Renal cortex interstitium (tissue), 11 donors: ENCODE data around the gene GPR156. TPM values are rescaled to one million over a fixed set of nuclear protein-coding genes. Genes with fewer than 3 reads are reported as not detected.

ENCODE experiments used
- DNase-seq, 11 donors: peaks; one replicate each; pipeline ENCODE4 v3.0.0-alpha.2; 2013; ENCODE audit warnings: low read depth in 9 of 11, low spot score in 4 of 11; ENCODE audit errors: extremely low read depth in 1 of 11
- polyA plus RNA-seq, 3 donors: library from polyadenylated mRNA; unstranded; fragments of 120-200 nt; gene quantifications; one replicate each; pipeline ENCODE4 v1.2.1, GENCODE V29; 2013; ENCODE audit not compliant: insufficient read length in 3 of 3

The GPR156 gene
- polyA plus RNA-seq, 3 donors, result 2.5 to 3.0 (median 2.7) TPM

- no peak for DNase-seq
Observed at GRCh38 chr3:120203621-120204020, 81.4 kb downstream of the GPR156 start.

- peak in 8 of 11 donors; percentile 13 to 47 (median 33) for DNase-seq
Observed at GRCh38 chr3:120203016-120203415, 82.0 kb downstream of the GPR156 start.

GRCh38 chr3:120202363-120202762, 82.7 kb downstream of the GPR156 start:
- DNase-seq, result no peak

GRCh38 chr3:120200493-120201235, 84.4 kb downstream of the GPR156 start:
- DNase-seq, result no peak

DNA sequence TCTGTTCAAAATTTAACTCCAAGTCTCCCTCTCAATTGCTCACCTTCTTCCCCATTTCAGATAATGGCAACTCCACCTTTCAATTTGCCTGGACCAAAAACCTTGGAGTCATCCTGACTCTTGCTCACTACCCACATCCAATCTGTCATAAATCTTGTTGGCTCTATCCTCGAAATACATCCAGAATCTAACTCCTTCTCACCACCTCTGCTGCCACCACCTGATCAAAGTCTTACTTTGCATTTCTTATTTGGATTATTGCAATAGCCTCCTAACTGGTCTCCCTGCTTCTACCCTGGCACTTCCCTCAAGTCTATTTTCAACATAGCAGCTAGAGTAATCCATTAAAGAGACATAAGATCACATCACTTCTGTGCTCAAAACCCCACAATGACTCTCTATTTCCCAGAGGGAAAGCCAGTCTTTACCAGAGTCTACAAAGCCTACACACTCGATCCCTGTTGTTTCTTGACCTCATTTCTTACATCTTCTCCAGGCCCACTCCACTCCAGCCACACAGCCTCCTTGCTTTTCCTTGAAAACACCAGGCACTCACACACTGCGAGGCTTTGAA, 86.6 kb downstream of the GPR156 start:
- no peak for DNase-seq

GRCh38 chr3:120196812-120197211, 88.2 kb downstream of the GPR156 start:
- DNase-seq, result no peak

GRCh38 chr3:120196333-120196732, 88.7 kb downstream of the GPR156 start:
- DNase-seq, result no peak

DNA sequence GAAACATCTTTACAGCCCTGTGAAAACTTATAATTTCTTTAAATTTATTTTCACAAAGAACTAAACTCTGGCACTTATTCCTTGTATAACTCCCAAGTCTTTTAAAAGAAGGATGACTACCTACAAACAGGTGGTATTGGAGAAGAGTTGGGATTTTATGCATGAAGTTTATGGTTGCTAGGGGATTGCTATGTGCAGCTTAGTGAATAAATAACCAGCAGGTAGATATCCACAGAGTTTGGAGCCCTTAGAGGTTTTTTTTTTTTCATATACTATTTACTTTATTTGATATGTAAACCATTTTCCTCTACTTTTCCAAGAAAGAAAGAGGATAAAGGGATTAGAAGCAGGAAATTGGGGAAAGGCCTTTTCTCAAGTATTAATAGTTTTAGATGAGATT, 91.5 kb downstream of the GPR156 start:
- no peak for DNase-seq

DNA sequence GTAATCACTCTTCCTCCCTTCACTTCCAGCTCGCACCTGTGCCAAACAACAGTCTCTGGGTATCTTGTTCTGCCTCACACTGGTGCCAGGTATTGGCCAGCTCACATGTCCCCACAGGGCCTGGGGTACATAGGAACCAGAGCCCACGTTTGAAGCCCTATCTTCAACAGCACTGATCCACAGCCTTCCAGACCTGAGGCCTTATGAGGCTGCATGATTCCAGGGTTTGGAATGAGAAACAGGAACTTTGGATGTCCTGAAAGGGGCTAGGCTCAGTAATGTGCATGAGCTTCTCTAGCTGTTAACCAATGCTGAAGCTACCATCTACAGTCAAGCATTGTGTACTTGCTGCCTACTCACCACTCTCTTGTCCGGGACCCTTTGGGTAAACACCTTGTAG, 92.4 kb downstream of the GPR156 start:
- no peak for DNase-seq

DNA sequence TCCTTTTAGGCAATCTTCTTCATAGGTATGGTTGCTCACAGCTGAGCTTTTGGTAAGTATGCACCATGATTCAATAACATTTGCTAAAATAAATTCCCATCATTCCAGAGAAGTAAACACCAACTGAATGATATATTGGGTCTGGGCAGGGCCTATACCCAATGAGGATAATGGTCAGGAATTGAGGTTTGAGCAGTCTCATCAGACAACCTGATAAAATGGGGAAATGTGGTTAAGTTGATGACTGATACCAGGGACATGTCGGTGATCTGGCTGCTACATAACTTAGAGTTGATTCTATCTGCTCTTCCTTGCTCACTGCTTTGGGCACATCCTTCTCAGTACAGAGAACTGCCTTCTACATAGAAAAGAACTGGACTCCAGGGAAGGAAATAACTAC, 92.9 kb downstream of the GPR156 start:
- no peak for DNase-seq

DNA sequence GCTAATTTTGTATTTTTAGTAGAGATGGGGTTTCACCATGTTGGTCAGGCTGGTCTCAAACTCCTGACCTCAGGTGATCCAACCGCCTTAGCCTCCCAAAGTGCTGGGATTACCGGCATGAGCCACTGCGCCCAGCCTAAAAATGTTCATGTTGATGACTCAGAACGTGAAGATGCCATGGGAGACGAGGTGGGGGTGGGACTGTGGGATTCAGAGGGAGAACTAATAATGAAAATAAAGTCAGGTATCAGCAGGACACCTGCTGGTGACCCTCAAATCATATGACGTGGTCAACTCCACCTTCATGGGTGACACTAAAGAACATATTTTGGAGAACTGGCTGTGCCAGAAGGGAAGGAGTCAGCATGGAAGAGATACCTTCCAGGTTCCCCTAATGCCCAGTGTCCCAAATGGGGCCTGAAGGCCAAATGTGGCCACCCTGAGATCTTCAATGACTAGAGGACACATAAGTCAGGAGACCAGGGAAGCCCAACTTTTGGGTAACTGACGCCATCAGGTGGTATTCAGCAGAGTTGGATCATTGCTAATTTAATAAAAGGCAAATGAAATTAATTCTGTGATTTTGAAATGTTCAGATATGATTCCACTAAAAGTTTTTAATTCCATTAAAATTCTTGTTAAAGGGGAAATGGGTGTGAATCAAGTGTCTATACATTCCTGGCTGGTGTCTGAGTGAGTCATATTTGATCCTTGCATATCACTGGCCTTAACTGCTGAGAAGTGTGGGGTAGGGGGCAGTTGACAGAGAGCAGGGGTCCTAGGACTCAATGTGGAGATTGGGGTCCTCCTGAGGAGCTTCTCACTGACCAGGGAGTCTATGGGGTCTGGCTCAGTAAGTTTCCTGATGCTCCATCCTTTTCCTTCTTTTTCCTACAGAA, 102.2 kb downstream of the GPR156 start:
- DNase-seq, result no peak

DNA sequence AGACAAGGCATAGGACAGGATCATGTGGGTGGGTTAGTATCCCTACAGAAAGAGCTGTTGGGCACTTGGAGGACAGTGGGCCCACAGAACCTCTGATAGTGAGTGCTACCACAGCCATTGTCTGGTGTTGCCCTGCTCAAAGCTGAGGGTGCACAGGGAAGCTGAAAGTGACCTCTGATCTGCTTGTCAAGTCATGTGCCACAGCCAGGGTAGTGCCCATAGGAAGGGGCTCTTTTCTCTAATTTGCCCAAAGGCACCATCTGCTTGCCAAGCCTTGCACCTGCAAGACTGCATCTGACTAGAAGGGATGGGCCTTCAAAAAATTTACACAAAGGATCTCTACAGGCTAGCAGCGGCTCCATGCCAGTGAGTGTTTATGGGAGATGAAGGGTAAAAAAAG, 103.4 kb downstream of the GPR156 start:
- DNase-seq, result no peak

DNA sequence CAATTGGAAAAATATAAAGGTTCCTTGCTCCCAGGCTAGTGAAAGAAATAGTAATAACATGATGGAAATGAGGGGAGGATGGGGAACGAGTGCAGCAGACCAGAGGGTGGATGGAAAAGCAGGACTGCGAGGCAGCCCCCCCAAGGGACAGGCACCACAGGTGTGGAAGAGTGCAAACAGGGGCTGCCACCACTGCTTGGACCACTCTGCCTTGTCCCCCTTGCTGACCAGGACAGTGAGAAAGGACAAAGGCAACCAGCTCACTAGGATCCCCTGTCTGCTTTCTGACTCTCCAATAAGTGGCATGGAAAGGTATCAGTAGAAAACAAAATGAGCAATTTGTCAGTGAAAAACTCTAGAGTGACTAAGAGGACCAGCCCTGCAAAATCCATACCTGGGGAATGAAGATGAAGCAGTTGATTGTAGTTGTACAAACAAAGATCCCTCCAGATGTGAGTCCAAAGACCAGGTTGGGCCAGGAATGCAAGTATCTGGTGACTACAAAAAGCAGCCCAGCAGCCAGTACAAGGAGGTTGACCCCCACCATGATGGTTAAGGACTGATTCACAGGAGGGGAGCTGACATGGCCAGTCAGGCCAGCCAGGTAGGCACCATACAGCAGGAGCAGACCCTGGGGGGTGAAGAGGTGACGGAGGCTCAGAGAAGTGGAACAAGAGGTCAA, 104.2 kb downstream of the GPR156 start:
- no peak for DNase-seq

DNA sequence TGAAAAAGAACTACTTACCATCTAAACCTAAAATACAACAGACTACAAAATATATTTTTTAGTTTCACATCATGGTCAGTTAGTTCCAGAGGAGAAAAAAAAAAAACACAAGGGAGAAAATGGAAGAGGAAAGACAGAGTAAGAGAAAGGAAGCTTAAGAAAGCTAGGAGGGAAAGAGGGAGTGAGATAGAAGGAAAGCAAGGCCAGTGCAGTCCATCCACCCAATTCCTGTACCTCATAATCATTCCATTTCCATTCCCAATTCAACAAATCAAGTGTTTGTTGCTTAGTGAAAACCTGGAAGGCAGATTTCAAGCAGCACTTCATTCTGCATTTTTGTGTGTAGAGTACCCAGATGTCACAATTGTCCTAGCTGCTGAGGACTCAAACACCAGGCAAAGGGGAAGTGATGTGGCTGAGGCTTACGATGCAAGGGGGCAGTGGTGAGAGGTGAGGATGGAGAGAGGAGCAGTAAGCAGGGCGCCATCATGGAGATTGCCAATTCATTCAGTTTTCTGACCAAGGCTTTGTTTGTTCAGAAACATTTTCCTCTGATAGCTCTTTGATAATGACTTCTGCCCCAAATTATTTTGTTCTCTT, 107.2 kb downstream of the GPR156 start:
- DNase-seq, result no peak

DNA sequence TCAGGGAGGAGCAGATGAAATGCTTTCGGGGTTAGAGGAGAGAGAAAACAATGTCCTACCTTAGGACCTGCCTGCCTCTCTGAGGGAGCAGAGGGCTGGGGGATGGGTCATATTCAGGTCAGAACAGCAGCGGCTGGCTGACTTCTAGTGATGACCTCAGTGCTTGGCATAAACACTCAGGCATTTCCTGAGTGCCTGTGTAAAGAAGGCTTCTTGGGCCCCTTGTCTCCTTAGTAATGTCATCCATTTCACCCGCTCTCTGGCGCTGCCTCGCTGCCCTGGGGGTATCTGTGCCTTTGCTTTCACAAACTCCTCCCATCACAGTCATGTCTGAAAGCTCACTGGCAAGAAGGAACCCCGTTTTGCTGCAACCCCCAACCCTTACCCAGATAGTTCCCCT, 107.9 kb downstream of the GPR156 start:
- DNase-seq, result peak in 7 of 11 donors; percentile 4 to 38 (median 15)

- no peak for DNase-seq
Observed at GRCh38 chr3:120174811-120175539, 110.0 kb downstream of the GPR156 start.

DNA sequence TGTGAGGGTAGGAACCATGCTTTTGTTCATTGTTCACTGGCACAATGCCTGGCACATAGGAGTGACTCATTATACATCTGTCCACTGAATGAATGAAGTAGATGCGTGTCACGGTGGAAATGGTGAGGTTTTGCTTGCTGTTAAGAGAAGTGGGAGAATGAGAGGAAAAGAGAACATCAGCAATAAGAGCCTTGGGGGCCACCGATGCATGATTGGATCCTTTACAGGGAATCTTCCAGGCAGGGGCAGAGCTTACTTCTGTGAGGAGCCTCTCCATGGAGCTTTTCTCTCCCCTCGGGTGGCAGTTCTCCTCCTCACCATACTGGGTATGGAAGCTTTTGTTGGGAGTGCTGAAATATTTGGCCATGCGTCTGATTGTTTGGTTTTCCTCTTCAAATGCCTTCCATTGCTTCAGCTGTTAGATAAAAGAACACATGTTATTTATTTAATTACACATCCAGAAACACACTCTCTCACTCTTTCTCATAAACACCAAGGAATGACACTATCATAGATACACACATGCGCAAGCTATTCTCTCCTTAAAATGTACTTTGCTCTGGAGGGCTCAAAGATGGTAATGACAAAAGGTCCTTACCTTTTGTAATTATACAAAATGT, 111.9 kb downstream of the GPR156 start:
- no peak for DNase-seq

- no peak for DNase-seq
Observed at GRCh38 chr3:120172070-120172469, 113.0 kb downstream of the GPR156 start.
